HepG2 (cell line): ENCODE measurements around the gene PIANP. TPM values are rescaled to one million over a fixed set of nuclear protein-coding genes. Genes with fewer than 3 reads are reported as not detected.
A peak's percentile ranks its signal among the peaks of the same experiment; 100 is the strongest.

Experiments used
- JUND ChIP-seq: sonication (generic); formaldehyde crosslinking; IDR thresholded peaks from 2 replicates; pipeline ENCODE4 v1.8.0; 2022; ENCODE audit warnings: mild to moderate bottlenecking, missing genetic modification reagents
- KDM1A ChIP-seq: IDR thresholded peaks from 2 replicates; pipeline ENCODE4 v1.6.1; 2016; ENCODE audit warnings: missing compliant biosample characterization
- KLF11 ChIP-seq: IDR thresholded peaks from 2 replicates; pipeline ENCODE4 v1.6.1; 2016; ENCODE audit warnings: missing compliant biosample characterization
- KLF16 ChIP-seq, 2 experiments: sonication (generic) in 1 of 2; formaldehyde crosslinking in 1 of 2; IDR thresholded peaks; 2 replicates each; pipeline versions ENCODE4 v1.6.1 to v1.8.0; 2016 to 2023; ENCODE audit warnings: missing genetic modification reagents in 2 of 2, missing compliant biosample characterization in 1 of 2
- LCORL ChIP-seq, 2 experiments: fragments of 450-650 bp in 1 of 2; sonication (generic) in 1 of 2; formaldehyde crosslinking in 1 of 2; IDR thresholded peaks; 2 replicates each; pipeline versions ENCODE4 v1.5.0 to v1.6.1; 2017 to 2020; ENCODE audit warnings: antibody characterized with exemption in 1 of 2, missing genetic modification reagents in 1 of 2
- MAFG ChIP-seq: sonication (generic); formaldehyde crosslinking; IDR thresholded peaks from 2 replicates; pipeline ENCODE4 v1.5.1; 2020; ENCODE audit warnings: mild to moderate bottlenecking, missing genetic modification reagents
- NFE2L1 ChIP-seq: sonication (generic); formaldehyde crosslinking; IDR thresholded peaks from 2 replicates; pipeline ENCODE4 v1.4.0; 2020; ENCODE audit warnings: missing genetic modification reagents, mild to moderate bottlenecking, borderline replicate concordance
- NR0B2 ChIP-seq: sonication (generic); formaldehyde crosslinking; IDR thresholded peaks from 2 replicates; pipeline ENCODE4 v1.4.0; 2020; ENCODE audit warnings: mild to moderate bottlenecking, missing genetic modification reagents
- PLRG1 ChIP-seq: fragments of 450-650 bp; conservative IDR thresholded peaks from 2 replicates; pipeline ENCODE4 v1.6.1; 2016
- SMAD1 ChIP-seq: sonication (generic); formaldehyde crosslinking; IDR thresholded peaks from 2 replicates; pipeline ENCODE4 v1.4.0; 2020; ENCODE audit warnings: missing genetic modification reagents, low read depth, mild to moderate bottlenecking, borderline replicate concordance
- ZFP62 ChIP-seq: sonication (generic); formaldehyde crosslinking; IDR thresholded peaks from 2 replicates; pipeline ENCODE4 v1.4.0; 2020; ENCODE audit warnings: missing genetic modification reagents
- ZNF3 ChIP-seq: IDR thresholded peaks from 2 replicates; pipeline ENCODE4 v1.7.0; 2017; ENCODE audit warnings: inconsistent platforms
- polyA plus RNA-seq, 8 experiments: library from polyadenylated mRNA; depleted of rRNA in 3 of 8; stranded (reverse) in 7 of 8; unstranded in 1 of 8; fragments of >200 nt; fragmentation: Illumina TruSeq in 4 of 8; extraction: Trizol in 4 of 8; gene quantifications; 2 replicates each; pipeline versions ENCODE4 v1.2.1 to v1.2.3, GENCODE V29; 2011 to 2016; ENCODE audit warnings: low read depth in 4 of 8, missing spikeins in 1 of 8, mixed read lengths in 1 of 8; ENCODE audit not compliant: insufficient read depth in 1 of 8
- total RNA-seq, 5 experiments: library from RNA; depleted of rRNA; stranded (reverse); fragments of >200 nt; fragmentation: Illumina TruSeq; extraction: Trizol; gene quantifications; 2 replicates each; pipeline ENCODE4 v1.2.3, GENCODE V29; 2016; ENCODE audit warnings: low read depth in 1 of 5
- TF ChIP-seq, protein P1 (sequence below): sonication (generic); formaldehyde crosslinking; IDR thresholded peaks from 2 replicates; pipeline ENCODE4 v1.9.0; 2021; ENCODE audit warnings: missing genetic modification reagents, borderline replicate concordance
- TF ChIP-seq, protein P2 (sequence below): sonication (generic); formaldehyde crosslinking; IDR thresholded peaks from 2 replicates; pipeline ENCODE4 v1.8.0; 2022; ENCODE audit warnings: missing genetic modification reagents, mild to moderate bottlenecking, inconsistent platforms, borderline replicate concordance
- TF ChIP-seq, protein P3 (sequence below): sonication (generic); formaldehyde crosslinking; IDR thresholded peaks from 2 replicates; pipeline ENCODE4 v1.4.0; 2020; ENCODE audit warnings: missing genetic modification reagents
- TF ChIP-seq, protein P4 (sequence below): sonication (generic); formaldehyde crosslinking; conservative IDR thresholded peaks from 2 replicates; pipeline ENCODE4 v1.5.0; 2020; ENCODE audit warnings: missing genetic modification reagents

The PIANP gene
- total and polyA plus RNA-seq, 2 of the 13 experiments (the other 11 are each of a cell fraction or from before 2014, with no cell fraction given) = not detected

GRCh38 chr12:6662906-6663742 lies 37.5 kb downstream of the PIANP start, which contains the start of gene ING4 (continued):
- TF ChIP-seq, protein P1, sequence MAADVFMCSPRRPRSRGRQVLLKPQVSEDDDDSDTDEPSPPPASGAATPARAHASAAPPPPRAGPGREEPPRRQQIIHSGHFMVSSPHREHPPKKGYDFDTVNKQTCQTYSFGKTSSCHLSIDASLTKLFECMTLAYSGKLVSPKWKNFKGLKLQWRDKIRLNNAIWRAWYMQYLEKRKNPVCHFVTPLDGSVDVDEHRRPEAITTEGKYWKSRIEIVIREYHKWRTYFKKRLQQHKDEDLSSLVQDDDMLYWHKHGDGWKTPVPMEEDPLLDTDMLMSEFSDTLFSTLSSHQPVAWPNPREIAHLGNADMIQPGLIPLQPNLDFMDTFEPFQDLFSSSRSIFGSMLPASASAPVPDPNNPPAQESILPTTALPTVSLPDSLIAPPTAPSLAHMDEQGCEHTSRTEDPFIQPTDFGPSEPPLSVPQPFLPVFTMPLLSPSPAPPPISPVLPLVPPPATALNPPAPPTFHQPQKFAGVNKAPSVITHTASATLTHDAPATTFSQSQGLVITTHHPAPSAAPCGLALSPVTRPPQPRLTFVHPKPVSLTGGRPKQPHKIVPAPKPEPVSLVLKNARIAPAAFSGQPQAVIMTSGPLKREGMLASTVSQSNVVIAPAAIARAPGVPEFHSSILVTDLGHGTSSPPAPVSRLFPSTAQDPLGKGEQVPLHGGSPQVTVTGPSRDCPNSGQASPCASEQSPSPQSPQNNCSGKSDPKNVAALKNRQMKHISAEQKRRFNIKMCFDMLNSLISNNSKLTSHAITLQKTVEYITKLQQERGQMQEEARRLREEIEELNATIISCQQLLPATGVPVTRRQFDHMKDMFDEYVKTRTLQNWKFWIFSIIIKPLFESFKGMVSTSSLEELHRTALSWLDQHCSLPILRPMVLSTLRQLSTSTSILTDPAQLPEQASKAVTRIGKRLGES = no peak
- TF ChIP-seq, protein P2, sequence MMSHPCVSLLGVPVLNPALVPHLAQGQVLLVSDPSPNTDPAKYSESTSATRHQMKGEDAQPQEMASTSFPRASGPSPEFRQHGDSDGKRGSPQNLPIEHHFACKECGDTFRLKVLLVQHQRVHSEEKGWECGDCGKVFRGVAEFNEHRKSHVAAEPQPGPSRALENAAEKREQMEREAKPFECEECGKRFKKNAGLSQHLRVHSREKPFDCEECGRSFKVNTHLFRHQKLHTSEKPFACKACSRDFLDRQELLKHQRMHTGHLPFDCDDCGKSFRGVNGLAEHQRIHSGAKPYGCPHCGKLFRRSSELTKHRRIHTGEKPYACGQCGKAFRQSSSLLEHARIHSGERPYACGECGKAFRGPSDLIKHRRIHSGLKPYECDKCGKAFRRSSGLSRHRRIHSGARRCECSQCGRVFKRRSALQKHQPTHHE = no peak; the same call in 1 of the 2 replicates
- no peak for TF ChIP-seq KDM1A
- TF ChIP-seq, protein P3, sequence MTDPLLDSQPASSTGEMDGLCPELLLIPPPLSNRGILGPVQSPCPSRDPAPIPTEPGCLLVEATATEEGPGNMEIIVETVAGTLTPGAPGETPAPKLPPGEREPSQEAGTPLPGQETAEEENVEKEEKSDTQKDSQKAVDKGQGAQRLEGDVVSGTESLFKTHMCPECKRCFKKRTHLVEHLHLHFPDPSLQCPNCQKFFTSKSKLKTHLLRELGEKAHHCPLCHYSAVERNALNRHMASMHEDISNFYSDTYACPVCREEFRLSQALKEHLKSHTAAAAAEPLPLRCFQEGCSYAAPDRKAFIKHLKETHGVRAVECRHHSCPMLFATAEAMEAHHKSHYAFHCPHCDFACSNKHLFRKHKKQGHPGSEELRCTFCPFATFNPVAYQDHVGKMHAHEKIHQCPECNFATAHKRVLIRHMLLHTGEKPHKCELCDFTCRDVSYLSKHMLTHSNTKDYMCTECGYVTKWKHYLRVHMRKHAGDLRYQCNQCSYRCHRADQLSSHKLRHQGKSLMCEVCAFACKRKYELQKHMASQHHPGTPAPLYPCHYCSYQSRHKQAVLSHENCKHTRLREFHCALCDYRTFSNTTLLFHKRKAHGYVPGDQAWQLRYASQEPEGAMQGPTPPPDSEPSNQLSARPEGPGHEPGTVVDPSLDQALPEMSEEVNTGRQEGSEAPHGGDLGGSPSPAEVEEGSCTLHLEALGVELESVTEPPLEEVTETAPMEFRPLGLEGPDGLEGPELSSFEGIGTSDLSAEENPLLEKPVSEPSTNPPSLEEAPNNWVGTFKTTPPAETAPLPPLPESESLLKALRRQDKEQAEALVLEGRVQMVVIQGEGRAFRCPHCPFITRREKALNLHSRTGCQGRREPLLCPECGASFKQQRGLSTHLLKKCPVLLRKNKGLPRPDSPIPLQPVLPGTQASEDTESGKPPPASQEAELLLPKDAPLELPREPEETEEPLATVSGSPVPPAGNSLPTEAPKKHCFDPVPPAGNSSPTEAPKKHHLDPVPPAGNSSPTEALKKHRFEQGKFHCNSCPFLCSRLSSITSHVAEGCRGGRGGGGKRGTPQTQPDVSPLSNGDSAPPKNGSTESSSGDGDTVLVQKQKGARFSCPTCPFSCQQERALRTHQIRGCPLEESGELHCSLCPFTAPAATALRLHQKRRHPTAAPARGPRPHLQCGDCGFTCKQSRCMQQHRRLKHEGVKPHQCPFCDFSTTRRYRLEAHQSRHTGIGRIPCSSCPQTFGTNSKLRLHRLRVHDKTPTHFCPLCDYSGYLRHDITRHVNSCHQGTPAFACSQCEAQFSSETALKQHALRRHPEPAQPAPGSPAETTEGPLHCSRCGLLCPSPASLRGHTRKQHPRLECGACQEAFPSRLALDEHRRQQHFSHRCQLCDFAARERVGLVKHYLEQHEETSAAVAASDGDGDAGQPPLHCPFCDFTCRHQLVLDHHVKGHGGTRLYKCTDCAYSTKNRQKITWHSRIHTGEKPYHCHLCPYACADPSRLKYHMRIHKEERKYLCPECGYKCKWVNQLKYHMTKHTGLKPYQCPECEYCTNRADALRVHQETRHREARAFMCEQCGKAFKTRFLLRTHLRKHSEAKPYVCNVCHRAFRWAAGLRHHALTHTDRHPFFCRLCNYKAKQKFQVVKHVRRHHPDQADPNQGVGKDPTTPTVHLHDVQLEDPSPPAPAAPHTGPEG (CRISPR knock-in tag) = no peak
- TF ChIP-seq, protein P4, sequence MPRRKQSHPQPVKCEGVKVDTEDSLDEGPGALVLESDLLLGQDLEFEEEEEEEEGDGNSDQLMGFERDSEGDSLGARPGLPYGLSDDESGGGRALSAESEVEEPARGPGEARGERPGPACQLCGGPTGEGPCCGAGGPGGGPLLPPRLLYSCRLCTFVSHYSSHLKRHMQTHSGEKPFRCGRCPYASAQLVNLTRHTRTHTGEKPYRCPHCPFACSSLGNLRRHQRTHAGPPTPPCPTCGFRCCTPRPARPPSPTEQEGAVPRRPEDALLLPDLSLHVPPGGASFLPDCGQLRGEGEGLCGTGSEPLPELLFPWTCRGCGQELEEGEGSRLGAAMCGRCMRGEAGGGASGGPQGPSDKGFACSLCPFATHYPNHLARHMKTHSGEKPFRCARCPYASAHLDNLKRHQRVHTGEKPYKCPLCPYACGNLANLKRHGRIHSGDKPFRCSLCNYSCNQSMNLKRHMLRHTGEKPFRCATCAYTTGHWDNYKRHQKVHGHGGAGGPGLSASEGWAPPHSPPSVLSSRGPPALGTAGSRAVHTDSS (CRISPR knock-in tag) = no peak
- TF ChIP-seq SMAD1 = no peak
- TF ChIP-seq JUND (CRISPR knock-in tag) = peak; percentile 65
- TF ChIP-seq PLRG1 = no peak
- TF ChIP-seq NR0B2 (CRISPR knock-in tag) = peak; percentile 58; the same call in 1 of the 2 replicates
- no peak; the same call in 1 of the 2 replicates for TF ChIP-seq KLF11
- TF ChIP-seq LCORL (IDR thresholded peaks at IDR 0.05) = no peak
- TF ChIP-seq LCORL (CRISPR knock-in tag; IDR thresholded peaks at IDR 0.05) = no peak
- TF ChIP-seq ZFP62 (CRISPR knock-in tag) = no peak
- TF ChIP-seq MAFG (CRISPR knock-in tag) = no peak
- TF ChIP-seq KLF16 (CRISPR knock-in tag; IDR thresholded peaks at IDR 0.05) = peak in 1 of 2 experiments; percentile 90; a peak in 2 of 4 replicates
- no peak for TF ChIP-seq NFE2L1 (CRISPR knock-in tag)
- no peak for TF ChIP-seq ZNF3
